Loucy (cell line): Measurements from ENCODE around the gene MAP2.

Experiments
- EZH2phosphoT487 ChIP-seq: fragments of 200-600 bp; IDR thresholded peaks from 2 replicates; pipeline ENCODE4 v1.6.1; 2018; ENCODE audit warnings: antibody characterized with exemption, mild to moderate bottlenecking, moderate library complexity, borderline replicate concordance
- TF ChIP-seq, protein P1 (sequence below): fragments of 200-600 bp; sonication (generic); conservative IDR thresholded peaks from 2 replicates; pipeline ENCODE4 v1.5.1; 2014; ENCODE audit warnings: mild to moderate bottlenecking, antibody characterized with exemption, low read length

DNA sequence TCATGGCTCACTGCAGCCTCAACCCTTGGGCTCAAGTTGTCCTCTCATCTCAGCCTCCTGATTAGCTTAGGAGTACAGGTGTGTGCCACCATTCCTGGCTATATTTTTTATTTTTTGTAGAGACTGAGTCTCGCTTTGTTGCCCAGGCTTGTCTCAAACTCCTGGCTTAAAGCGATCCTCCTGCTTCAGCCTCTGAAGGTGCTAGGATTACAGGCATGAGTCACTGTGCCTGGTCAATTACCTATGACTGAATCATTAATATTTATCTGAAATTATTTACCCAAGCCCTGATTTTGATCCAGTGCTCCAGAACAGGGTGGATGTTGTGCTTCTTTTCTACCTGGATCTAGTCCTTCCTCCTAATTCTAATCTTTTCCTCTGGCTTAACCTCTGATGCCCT, 87.8 kb downstream of the MAP2 start:
- TF ChIP-seq, protein P1, sequence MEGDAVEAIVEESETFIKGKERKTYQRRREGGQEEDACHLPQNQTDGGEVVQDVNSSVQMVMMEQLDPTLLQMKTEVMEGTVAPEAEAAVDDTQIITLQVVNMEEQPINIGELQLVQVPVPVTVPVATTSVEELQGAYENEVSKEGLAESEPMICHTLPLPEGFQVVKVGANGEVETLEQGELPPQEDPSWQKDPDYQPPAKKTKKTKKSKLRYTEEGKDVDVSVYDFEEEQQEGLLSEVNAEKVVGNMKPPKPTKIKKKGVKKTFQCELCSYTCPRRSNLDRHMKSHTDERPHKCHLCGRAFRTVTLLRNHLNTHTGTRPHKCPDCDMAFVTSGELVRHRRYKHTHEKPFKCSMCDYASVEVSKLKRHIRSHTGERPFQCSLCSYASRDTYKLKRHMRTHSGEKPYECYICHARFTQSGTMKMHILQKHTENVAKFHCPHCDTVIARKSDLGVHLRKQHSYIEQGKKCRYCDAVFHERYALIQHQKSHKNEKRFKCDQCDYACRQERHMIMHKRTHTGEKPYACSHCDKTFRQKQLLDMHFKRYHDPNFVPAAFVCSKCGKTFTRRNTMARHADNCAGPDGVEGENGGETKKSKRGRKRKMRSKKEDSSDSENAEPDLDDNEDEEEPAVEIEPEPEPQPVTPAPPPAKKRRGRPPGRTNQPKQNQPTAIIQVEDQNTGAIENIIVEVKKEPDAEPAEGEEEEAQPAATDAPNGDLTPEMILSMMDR, result no peak
- no peak for TF ChIP-seq EZH2phosphoT487
